Testis (tissue), 3 donors: ENCODE results near the gene ATG5. TPM values are rescaled to one million over a fixed set of nuclear protein-coding genes. Genes with fewer than 3 reads are reported as not detected.
"Not testable (repeated sequence)": the region's sequence is repeated elsewhere in the genome, so short reads cannot be mapped to it uniquely, and the experiment has no call there.

Source experiments
- DNase-seq: peaks from one replicate; pipeline ENCODE4 v3.0.0-alpha.2; 2019
- H3K27ac ChIP-seq, 2 donors: fragments of 200-600 bp; sonication (generic); one replicate each; pipeline ENCODE4 v1.5.1; 2019
- H3K27me3 ChIP-seq: fragments of 200-600 bp; sonication (generic); one replicate; pipeline ENCODE4 v1.5.1; 2019
- H3K36me3 ChIP-seq: fragments of 200-600 bp; sonication (generic); one replicate; pipeline ENCODE4 v1.5.1; 2017; ENCODE audit warnings: low read depth; ENCODE audit errors: missing control alignments
- H3K4me1 ChIP-seq: fragments of 200-600 bp; sonication (generic); one replicate; pipeline ENCODE4 v1.5.1; 2019
- H3K4me3 ChIP-seq, 2 donors: fragments of 200-600 bp; sonication (generic); one replicate each; pipeline ENCODE4 v1.5.1; 2017 to 2019
- H3K9me3 ChIP-seq: fragments of 200-600 bp; sonication (generic); one replicate; pipeline ENCODE4 v1.5.1; 2017
- CTCF ChIP-seq, 3 experiments: fragments of 450-650 bp in 2 of 3; fragments of 200-600 bp in 1 of 3; sonication (generic) in 1 of 3; IDR thresholded peaks; one replicate each; pipeline ENCODE4 v1.5.1; 2016 to 2019; ENCODE audit warnings: antibody characterized with exemption in 3 of 3, mild to moderate bottlenecking in 2 of 3, moderate library complexity in 1 of 3
- POLR2A ChIP-seq: fragments of 450-650 bp; IDR thresholded peaks from one replicate; pipeline ENCODE4 v1.6.1; 2017; ENCODE audit warnings: antibody characterized with exemption, mild to moderate bottlenecking, moderate library complexity
- WGBS, 2 donors: methylation state at CpG; one replicate each; pipeline ENCODE4 v1.1.5; 2018; 5-methylcytosine and 5-hydroxymethylcytosine counted together
- intact Hi-C: fragments of 100-400 bp; cut with DNase I; formaldehyde crosslinking; loops from one replicate; pipeline ENCODE4 v1.15.1; 2023; ENCODE audit warnings: low total_unique reads
- polyA plus RNA-seq: library from polyadenylated mRNA; stranded (reverse); fragments of 350-450 nt; fragmentation: Illumina TruSeq; extraction: RNeasy Lipid Tissue Mini Kit (QIAGEN cat#74804); gene quantifications from one replicate; pipeline ENCODE4 v1.2.3, GENCODE V29; 2014; ENCODE audit warnings: low read depth, low replicate concordance; ENCODE audit not compliant: insufficient read depth
- total RNA-seq, 2 donors: library from RNA; depleted of rRNA; stranded (reverse); fragments of >200 nt; gene quantifications; one replicate each; pipeline ENCODE4 v1.2.3, GENCODE V29; 2016

ATG5 gene
- total and polyA plus RNA-seq, 3 donors from 2014 or later, result 21.5 to 34.9 (median 27.6) TPM

- Histone ChIP-seq H3K4me1 (no peaks in the 10 kb centered on the region), H3K4me3 (no peak overlapping the region), H3K36me3 (no peaks in the 10 kb centered on the region), H3K27me3 (no peaks in the 10 kb centered on the region), H3K9me3 (no peaks in the 10 kb centered on the region), H3K27ac (no peak overlapping the region)
- TF ChIP-seq CTCF (IDR thresholded peaks at IDR 0.05), result no peak
- TF ChIP-seq POLR2A, result no peak
- intact Hi-C loops, result no loop called here
- DNase-seq, result no peak
These were observed 84.1 kb downstream of the ATG5 start for GRCh38 chr6:106241498-106241897.

GRCh38 chr6:106237286-106237685 lies 88.3 kb downstream of the ATG5 start:
- Histone ChIP-seq H3K4me1 (no peaks in the 10 kb centered on the region), H3K27me3 (no peaks in the 10 kb centered on the region), H3K4me3 (no peak overlapping the region), H3K36me3 (no peaks in the 10 kb centered on the region), H3K27ac (no peak overlapping the region), H3K9me3 (no peaks in the 10 kb centered on the region)
- 97 to 100% methylated on average over 1 of the region's 1 CpG for WGBS, 2 donors
- intact Hi-C loops, result no loop called here
- no peak for DNase-seq
- no peak for TF ChIP-seq CTCF (IDR thresholded peaks at IDR 0.05)
- no peak for TF ChIP-seq POLR2A

- H3K4me3 ChIP-seq, intact Hi-C loops, H3K27me3 ChIP-seq, H3K36me3 ChIP-seq, H3K9me3 ChIP-seq, H3K4me1 ChIP-seq, DNase-seq, H3K27ac ChIP-seq: not testable (repeated sequence)
- WGBS, 2 donors, result 74 to 83% methylated on average over 5 of the region's 5 CpGs
These were observed 95.6 kb downstream of the ATG5 start for GRCh38 chr6:106229876-106230445.

- H3K4me3 ChIP-seq, result no peak overlapping the region
- intact Hi-C loops, result no loop called here
- no peaks in the 10 kb centered on the region for H3K27me3 ChIP-seq
- no peaks in the 10 kb centered on the region for H3K36me3 ChIP-seq
- 90 to 97% methylated on average over 17 of the region's 17 CpGs for WGBS, 2 donors
- no peaks in the 10 kb centered on the region for H3K4me1 ChIP-seq
- H3K9me3 ChIP-seq, result no peaks in the 10 kb centered on the region
- DNase-seq, result no peak
- no peak overlapping the region for H3K27ac ChIP-seq
- TF ChIP-seq POLR2A, result no peak
- TF ChIP-seq CTCF (IDR thresholded peaks at IDR 0.05), result no peak
These were observed 97.7 kb downstream of the ATG5 start for GRCh38 chr6:106227612-106228507.

- 82 to 90% methylated on average over 2 of the region's 2 CpGs for WGBS, 2 donors
- H3K9me3 ChIP-seq, result no peaks in the 10 kb centered on the region
- H3K27me3 ChIP-seq, result no peaks in the 10 kb centered on the region
- no peaks in the 10 kb centered on the region for H3K36me3 ChIP-seq
- no peak overlapping the region for H3K27ac ChIP-seq
- H3K4me1 ChIP-seq, result no peaks in the 10 kb centered on the region
- DNase-seq, result no peak
- TF ChIP-seq CTCF (IDR thresholded peaks at IDR 0.05) (no peak), POLR2A (no peak)
- intact Hi-C loops, result no loop called here
- no peak overlapping the region for H3K4me3 ChIP-seq
These were observed 98.9 kb downstream of the ATG5 start for GRCh38 chr6:106226676-106227075.
